HG02642 (cell line): ENCODE results near the gene STRAP.
"Not testable (repeated sequence)": the region's sequence is repeated elsewhere in the genome, so short reads cannot be mapped to it uniquely, and the experiment has no call there.

Source experiments
- ATAC-seq: cut with Tn5 transposase; IDR thresholded peaks from one replicate; pipeline ENCODE4 v1.9.1; 2021; ENCODE audit warnings: mild to moderate bottlenecking; ENCODE audit not compliant: unreplicated experiment, poor library complexity

Gene STRAP

GRCh38 chr12:15914131-15914530, 31.9 kb downstream of the STRAP start:
- ATAC-seq, result not testable (repeated sequence)

- no peak for ATAC-seq
Measured at GRCh38 chr12:15918066-15918465, 35.9 kb downstream of the STRAP start.

- ATAC-seq, result no peak
Measured at GRCh38 chr12:15919418-15919817, 37.2 kb downstream of the STRAP start.

GRCh38 chr12:15924956-15925355, 42.8 kb downstream of the STRAP start:
- ATAC-seq, result no peak

- no peak for ATAC-seq
Measured at GRCh38 chr12:15928346-15928745, 46.2 kb downstream of the STRAP start.

GRCh38 chr12:15928870-15929571, 46.8 kb downstream of the STRAP start:
- no peak for ATAC-seq

GRCh38 chr12:15931590-15932053, 49.4 kb downstream of the STRAP start:
- peak; percentile 53 for ATAC-seq

- ATAC-seq, result no peak
Measured at GRCh38 chr12:15932327-15932726, 50.1 kb downstream of the STRAP start.

GRCh38 chr12:15932971-15933370, 50.8 kb downstream of the STRAP start:
- no peak for ATAC-seq

GRCh38 chr12:15933751-15934150, 51.6 kb downstream of the STRAP start:
- ATAC-seq, result no peak

- ATAC-seq, result no peak
Measured at GRCh38 chr12:15936751-15937150, 54.6 kb downstream of the STRAP start.

GRCh38 chr12:15937902-15938301, 55.7 kb downstream of the STRAP start:
- ATAC-seq, result no peak

GRCh38 chr12:15939111-15939510, 56.9 kb downstream of the STRAP start:
- ATAC-seq, result no peak

GRCh38 chr12:15942475-15942874, 60.3 kb downstream of the STRAP start:
- ATAC-seq, result no peak

- ATAC-seq, result not testable (repeated sequence)
Measured at GRCh38 chr12:15943519-15943918, 61.3 kb downstream of the STRAP start.

GRCh38 chr12:15948461-15948860, 66.3 kb downstream of the STRAP start:
- not testable (repeated sequence) for ATAC-seq
